GM13976 (cell line): ENCODE results near the gene FOXA3.

Source experiments
- DNase-seq: peaks from one replicate; pipeline ENCODE4 v3.0.0; 2012; ENCODE audit warnings: low spot score
- CTCF ChIP-seq: IDR thresholded peaks from 2 replicates; pipeline ENCODE4 v1.5.1; 2012; ENCODE audit warnings: borderline replicate concordance, mild to moderate bottlenecking; ENCODE audit not compliant: insufficient read depth; ENCODE audit errors: extremely low read depth, missing control alignments, control extremely low read depth
- in situ Hi-C: fragments of 300-500 bp; cut with MboI; formaldehyde crosslinking; loops from one replicate; pipeline ENCODE4 v1.12.0; 2022; ENCODE audit warnings: low sequenced_read_pairs, mixed read lengths, inconsistent platforms; ENCODE audit not compliant: unreplicated experiment

FOXA3 gene

GRCh38 chr19:45920458-45920857 is 56.3 kb downstream of the FOXA3 start:
- no peak for DNase-seq
- TF ChIP-seq CTCF, result no peak
- in situ Hi-C loops, result no loop called here

GRCh38 chr19:45922281-45922680 is 58.2 kb downstream of the FOXA3 start:
- no peak for TF ChIP-seq CTCF
- in situ Hi-C loops, result no loop called here
- no peak for DNase-seq
